GM12878 (cell line): ENCODE measurements around the gene RGCC. TPM values are rescaled to one million over a fixed set of nuclear protein-coding genes. Genes with fewer than 3 reads are reported as not detected.

Source experiments
- BCL3 ChIP-seq: IDR thresholded peaks from 2 replicates; pipeline ENCODE4 v1.6.1; 2011; ENCODE audit warnings: borderline replicate concordance, low read depth, mild to moderate bottlenecking, moderate library complexity, low read length; ENCODE audit not compliant: insufficient read depth, poor library complexity, severe bottlenecking
- CBX3 ChIP-seq: fragments of 200-600 bp; sonication (generic); IDR thresholded peaks from 2 replicates; pipeline ENCODE4 v1.6.1; 2016; ENCODE audit warnings: low read depth, borderline replicate concordance
- CREB1 ChIP-seq: IDR thresholded peaks from 2 replicates; pipeline ENCODE4 v1.6.1; 2012; ENCODE audit warnings: low read depth, mild to moderate bottlenecking, inconsistent platforms
- CREM ChIP-seq: IDR thresholded peaks from 2 replicates; pipeline ENCODE4 v1.6.1; 2014; ENCODE audit warnings: antibody characterized with exemption, low read depth
- E2F8 ChIP-seq: fragments of 450-650 bp; IDR thresholded peaks from 2 replicates; pipeline ENCODE4 v1.6.1; 2018; ENCODE audit warnings: mild to moderate bottlenecking, low read depth, moderate library complexity; ENCODE audit not compliant: partially characterized antibody
- EED ChIP-seq: sonication (generic); IDR thresholded peaks from 2 replicates; pipeline ENCODE4 v1.6.1; 2016; ENCODE audit warnings: antibody characterized with exemption, low read depth
- IRF4 ChIP-seq: IDR thresholded peaks from 2 replicates; pipeline ENCODE4 v1.6.1; 2011; ENCODE audit warnings: low read depth, low read length
- KAT2A ChIP-seq: conservative IDR thresholded peaks from 2 replicates; pipeline ENCODE4 v1.6.1; 2011; ENCODE audit warnings: low read depth, low read length; ENCODE audit not compliant: control insufficient read depth
- MTA2 ChIP-seq: fragments of 450-650 bp; IDR thresholded peaks from 2 replicates; pipeline ENCODE4 v1.6.1; 2016; ENCODE audit warnings: low read depth, mild to moderate bottlenecking, moderate library complexity
- PAX5 ChIP-seq: IDR thresholded peaks from 2 replicates; pipeline ENCODE4 v1.6.1; 2011; ENCODE audit warnings: low read depth, low read length, borderline replicate concordance
- RELB ChIP-seq: fragments of 450-650 bp; IDR thresholded peaks from 2 replicates; pipeline ENCODE4 v1.6.1; 2017; ENCODE audit warnings: low read depth, mild to moderate bottlenecking, moderate library complexity
- TCF3 ChIP-seq: IDR thresholded peaks from 2 replicates; pipeline ENCODE4 v1.6.1; 2012; ENCODE audit warnings: low read depth, mild to moderate bottlenecking, low read length, borderline replicate concordance; ENCODE audit not compliant: insufficient read depth
- ZNF24 ChIP-seq: fragments of 450-650 bp; IDR thresholded peaks from 2 replicates; pipeline ENCODE4 v1.6.1; 2017; ENCODE audit warnings: antibody characterized with exemption, mild to moderate bottlenecking
- polyA plus RNA-seq, 11 experiments: library from polyadenylated mRNA; depleted of rRNA in 4 of 11; unstranded in 6 of 11; stranded (reverse) in 5 of 11; fragments of >200 nt; fragmentation: Nextera tagmentation in 4 of 11; fragmentation: Illumina TruSeq in 1 of 11; extraction: Ambion mirVana in 4 of 11; extraction: Trizol in 1 of 11; gene quantifications; 1 replicate in 1 of 11; 2 replicates in 10 of 11; pipeline versions ENCODE4 v1.2.1 to v1.2.3, GENCODE V29; 2011 to 2016; ENCODE audit warnings: inconsistent platforms in 2 of 11, missing spikeins in 2 of 11, low read depth in 1 of 11
- total RNA-seq, 4 experiments: library from RNA; depleted of rRNA in 3 of 4; stranded (reverse); fragments of >200 nt in 3 of 4; fragmentation: Illumina TruSeq in 1 of 4; extraction: Trizol in 1 of 4; gene quantifications; 2 replicates each; pipeline versions ENCODE4 v1.2.1 to v1.2.3, GENCODE V29; 2013 to 2021
- TF ChIP-seq, protein P1 (sequence below): fragments of 450-650 bp; IDR thresholded peaks from 2 replicates; pipeline ENCODE4 v1.6.1; 2016; ENCODE audit warnings: mild to moderate bottlenecking, moderate library complexity, borderline replicate concordance

RGCC gene
- total and polyA plus RNA-seq, 10 of the 15 experiments (the other 5 are each of a cell fraction or from before 2014, with no cell fraction given), result 0.41 to 19.4 (median 9.9) TPM

GRCh38 chr13:41463838-41464602 lies 6.7 kb downstream of the RGCC start (continued):
- TF ChIP-seq EED (peak; percentile 78), KAT2A (no peak), CREM (peak; percentile 26; the same call in 1 of the 2 replicates), E2F8 (no peak), IRF4 (0 out of 2 replicates have a peak, but pooled peaks have one; percentile 6), RELB (0 out of 2 replicates have a peak, but pooled peaks have one; percentile 24), MTA2 (peak; percentile 54), CREB1 (no peak), PAX5 (peak; percentile 91), TCF3 (peak; percentile 31; the same call in 1 of the 2 replicates), CBX3 (no peak), ZNF24 (no peak), BCL3 (peak; percentile 39)
- TF ChIP-seq, protein P1, sequence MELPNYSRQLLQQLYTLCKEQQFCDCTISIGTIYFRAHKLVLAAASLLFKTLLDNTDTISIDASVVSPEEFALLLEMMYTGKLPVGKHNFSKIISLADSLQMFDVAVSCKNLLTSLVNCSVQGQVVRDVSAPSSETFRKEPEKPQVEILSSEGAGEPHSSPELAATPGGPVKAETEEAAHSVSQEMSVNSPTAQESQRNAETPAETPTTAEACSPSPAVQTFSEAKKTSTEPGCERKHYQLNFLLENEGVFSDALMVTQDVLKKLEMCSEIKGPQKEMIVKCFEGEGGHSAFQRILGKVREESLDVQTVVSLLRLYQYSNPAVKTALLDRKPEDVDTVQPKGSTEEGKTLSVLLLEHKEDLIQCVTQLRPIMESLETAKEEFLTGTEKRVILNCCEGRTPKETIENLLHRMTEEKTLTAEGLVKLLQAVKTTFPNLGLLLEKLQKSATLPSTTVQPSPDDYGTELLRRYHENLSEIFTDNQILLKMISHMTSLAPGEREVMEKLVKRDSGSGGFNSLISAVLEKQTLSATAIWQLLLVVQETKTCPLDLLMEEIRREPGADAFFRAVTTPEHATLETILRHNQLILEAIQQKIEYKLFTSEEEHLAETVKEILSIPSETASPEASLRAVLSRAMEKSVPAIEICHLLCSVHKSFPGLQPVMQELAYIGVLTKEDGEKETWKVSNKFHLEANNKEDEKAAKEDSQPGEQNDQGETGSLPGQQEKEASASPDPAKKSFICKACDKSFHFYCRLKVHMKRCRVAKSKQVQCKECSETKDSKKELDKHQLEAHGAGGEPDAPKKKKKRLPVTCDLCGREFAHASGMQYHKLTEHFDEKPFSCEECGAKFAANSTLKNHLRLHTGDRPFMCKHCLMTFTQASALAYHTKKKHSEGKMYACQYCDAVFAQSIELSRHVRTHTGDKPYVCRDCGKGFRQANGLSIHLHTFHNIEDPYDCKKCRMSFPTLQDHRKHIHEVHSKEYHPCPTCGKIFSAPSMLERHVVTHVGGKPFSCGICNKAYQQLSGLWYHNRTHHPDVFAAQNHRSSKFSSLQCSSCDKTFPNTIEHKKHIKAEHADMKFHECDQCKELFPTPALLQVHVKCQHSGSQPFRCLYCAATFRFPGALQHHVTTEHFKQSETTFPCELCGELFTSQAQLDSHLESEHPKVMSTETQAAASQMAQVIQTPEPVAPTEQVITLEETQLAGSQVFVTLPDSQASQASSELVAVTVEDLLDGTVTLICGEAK, result no peak
- TF ChIP-seq, all 136 proteins: peak for 22
